Measurements from ENCODE around the gene LOC128125822.
"Not testable (repeated sequence)": the region's sequence is repeated elsewhere in the genome, so short reads cannot be mapped to it uniquely, and the experiment has no call there.

LOC128125822 gene

GRCh38 chr6:63572044-63572746 is at the start of gene LOC128125822, which contains the start of gene PTP4A1:
Gene LOC128125822 (plus strand): TSS chr6:63572480.
Gene PTP4A1 (plus strand): TSS chr6:63572480. CDS start chr6:63576881, 4,401 bp downstream.
- DNase-seq = peak; percentile 87 to 93

- DNase-seq = not testable (repeated sequence)
Observed at GRCh38 chr6:63522911-63523287, 49.4 kb upstream of the LOC128125822 start.

- DNase-seq = no peak
Observed at GRCh38 chr6:63523630-63524029, 48.6 kb upstream of the LOC128125822 start.

DNA sequence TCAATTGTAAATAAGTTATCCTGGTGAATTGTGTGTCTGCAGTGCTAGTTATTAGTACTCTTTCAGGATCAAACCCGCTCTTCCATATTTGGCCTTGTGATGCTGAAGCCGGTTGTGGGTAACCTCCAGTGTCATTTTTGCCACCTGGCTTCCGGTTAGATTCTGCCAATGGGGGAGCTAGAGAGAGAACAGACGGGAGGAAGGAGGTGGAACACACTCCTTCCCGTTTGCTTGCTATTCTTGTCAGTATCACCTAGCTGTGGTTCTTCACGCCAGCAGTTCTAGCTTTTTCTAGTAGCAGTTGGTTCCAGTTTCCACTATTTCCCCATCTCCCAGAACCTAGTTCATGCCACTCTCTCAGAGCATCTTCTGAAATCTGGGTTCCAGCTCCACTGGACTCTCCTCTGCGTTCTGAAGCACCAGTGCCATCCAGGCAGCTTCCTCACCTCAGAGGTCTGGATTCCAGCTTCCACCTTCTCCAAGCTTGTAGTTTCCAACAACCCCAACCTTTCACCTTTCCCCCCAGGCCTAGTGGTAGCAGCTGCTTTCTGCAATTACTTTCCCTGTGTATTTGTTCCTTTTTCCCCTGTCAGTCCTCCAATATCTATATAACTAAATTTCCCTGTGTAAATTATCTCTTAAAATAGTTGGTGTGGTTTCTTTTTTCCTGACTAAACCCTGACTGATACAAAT is 46.9 kb upstream of the LOC128125822 start:
- no peak for DNase-seq

DNA sequence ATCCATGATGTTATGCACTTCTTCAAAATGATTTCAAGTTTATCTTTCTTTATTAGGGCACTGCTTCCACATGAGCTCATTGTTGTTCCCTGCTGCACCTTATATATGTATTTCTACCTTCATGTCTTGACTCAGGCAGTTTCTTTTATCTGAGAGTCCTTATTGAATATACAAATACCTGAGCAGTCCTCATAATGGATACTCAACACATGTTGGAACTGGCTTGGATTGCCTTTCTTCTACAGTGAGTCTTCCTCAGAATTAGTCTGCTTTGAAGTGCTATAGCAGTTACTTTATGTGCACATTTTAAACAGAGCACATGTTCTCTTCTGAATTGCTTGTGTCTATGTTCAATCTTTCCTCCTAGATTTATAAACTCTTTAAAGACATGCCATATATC is 45.3 kb upstream of the LOC128125822 start:
- DNase-seq = no peak

DNA sequence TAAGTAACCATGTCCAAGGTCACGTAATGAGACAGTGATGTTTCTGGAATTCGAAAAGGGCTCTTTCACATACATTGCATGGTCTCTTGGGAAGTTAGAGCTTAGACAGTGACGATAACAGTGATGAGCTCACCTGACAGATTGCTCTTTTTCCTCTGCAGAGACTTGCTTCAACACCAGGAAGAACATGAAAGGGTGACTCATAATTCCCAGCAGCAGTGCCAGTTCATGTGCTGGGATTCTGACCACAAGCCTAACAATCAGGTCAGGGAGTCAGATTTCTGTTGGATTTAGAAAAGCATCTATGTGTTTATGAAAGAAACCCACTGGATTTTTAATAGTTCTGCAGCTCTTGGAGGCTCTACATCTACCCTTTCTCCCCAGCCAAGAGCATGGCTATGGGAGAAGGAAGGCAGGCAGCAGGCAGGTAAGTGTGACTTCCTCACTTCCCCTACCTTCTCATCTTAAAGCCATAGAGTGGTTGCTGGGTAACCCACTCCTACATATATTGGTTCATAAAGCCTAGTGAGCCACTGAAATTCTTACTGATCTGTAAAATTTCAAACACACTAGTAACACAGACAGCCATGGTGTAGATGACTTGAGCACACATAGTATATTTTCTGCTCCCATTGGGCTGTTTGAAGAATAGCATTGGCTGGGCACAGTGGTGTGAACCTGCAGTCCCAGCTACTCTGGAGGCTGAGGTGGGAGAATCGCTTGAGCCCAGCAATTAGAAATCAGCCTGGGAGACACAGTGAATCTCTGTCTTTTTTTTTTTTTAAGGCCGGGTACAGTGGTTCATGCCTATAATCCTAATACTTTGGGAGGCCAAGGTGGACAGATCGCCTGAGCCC is 44.4 kb upstream of the LOC128125822 start:
- no peak for DNase-seq

DNA sequence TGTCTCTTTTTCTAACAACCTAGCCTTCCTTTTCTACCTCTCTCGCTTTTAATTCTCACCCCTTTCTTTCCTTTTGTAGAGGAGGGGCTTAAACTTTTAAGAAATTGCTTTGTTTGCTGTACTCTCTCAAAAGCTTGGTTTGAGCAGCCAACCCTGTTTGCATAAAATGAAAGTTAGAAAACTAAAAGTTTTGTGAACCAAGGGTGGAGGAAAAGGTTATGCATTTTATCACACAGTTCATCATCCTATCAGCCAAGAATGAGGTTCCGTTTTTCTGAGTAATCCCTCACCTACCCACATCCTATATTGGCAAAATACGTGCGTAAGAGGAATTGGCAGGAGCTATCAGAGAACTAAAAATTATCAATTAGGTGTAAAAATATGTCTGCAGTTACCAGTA is 42.8 kb upstream of the LOC128125822 start:
- DNase-seq = no peak

- no peak for DNase-seq
Observed at GRCh38 chr6:63530182-63530581, 42.1 kb upstream of the LOC128125822 start.

- DNase-seq = no peak
Observed at GRCh38 chr6:63530991-63531390, 41.3 kb upstream of the LOC128125822 start.

GRCh38 chr6:63533026-63533425 is 39.3 kb upstream of the LOC128125822 start:
- DNase-seq = no peak

DNA sequence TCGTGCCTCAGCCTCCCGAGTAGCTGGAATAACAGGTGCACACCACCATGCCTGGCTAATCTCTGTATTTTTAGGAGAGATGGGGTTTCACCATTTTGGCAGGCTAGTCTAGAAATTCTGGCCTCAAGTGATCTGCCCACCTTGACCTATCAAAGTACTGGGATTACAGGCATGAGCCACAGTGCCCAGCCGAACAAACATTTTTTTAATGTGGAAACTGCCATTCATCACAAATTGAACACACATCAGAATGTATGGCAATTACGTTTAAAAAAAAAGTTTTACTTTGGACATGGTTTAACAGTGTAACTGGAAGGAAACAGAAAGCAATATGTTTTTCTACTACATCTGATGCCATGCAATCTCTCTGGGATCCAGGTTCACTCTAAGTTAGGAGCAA is 38.3 kb upstream of the LOC128125822 start:
- DNase-seq = no peak

DNA sequence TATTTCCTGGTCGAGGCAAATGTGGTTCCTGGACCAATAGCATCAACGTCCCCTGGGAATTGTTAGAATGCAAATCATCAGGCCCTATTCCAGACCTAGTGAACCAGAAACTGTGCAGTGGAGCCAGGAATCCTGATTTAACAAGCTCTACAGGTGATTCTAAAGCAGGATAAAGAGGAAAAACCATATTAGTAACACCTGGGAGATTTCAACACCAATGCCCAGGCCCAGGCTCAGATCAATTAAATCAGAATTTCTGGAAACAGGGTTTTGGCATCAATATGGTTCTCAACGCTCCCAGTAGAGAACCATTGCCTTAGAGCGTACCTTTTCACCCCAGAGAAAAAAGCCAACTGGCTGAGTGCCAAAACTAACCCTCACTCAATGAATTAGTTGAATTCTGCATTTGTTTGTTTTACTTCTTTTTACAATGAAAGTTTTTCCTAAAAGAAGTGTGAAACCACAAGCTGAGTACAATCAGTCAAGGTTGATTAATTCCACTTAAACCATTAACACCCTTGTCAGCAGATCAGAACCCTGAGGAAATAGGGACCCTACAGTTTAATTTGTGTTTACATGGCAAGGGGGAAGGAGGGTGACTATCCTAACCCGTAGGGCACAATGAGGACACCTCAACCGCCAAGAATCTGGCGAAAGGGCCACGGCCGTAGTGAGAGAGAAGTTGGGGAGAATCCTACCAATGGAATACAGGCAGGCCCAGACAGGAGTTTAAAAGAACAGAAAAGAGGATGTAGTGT is 34.9 kb upstream of the LOC128125822 start:
- no peak for DNase-seq

DNA sequence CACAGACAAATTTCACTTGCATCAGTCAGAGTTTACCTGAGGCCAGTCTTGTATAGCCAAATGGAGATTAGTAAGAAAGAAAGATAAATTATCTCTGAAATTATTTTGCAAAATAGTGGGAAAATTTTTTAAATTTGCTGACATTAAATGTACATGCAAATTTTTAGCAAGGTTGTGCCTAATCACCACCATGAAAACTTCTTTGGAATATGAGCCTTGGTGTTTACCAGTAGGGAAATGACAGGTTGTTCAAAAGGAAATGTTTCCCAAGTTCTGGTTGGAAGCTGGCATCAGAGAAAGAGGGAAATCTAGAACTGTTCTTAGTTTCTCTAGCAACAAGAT is 34.4 kb upstream of the LOC128125822 start:
- DNase-seq = no peak

DNA sequence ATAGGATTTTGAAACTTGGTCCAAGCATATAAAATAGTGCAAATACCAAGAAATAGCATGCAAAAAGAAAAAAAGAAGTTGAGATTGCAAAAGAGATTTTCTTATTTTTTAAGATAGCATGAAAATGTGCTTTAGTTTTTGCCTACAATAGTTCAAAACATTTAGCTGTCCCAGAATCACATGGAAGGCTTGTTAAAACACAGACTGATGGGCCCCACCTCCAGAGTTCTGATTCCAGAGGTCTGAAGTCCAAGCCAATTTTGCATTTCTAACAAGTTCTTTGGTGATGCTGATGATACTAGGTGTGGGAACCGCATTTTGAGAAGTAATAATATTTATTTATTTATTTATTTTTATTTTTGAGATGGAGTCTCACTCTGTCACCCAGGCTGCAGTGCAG is 33.7 kb upstream of the LOC128125822 start:
- no peak for DNase-seq

- DNase-seq = no peak
Observed at GRCh38 chr6:63543001-63543400, 29.3 kb upstream of the LOC128125822 start.

- DNase-seq = no peak
Observed at GRCh38 chr6:63543982-63544381, 28.3 kb upstream of the LOC128125822 start.

- no peak for DNase-seq
Observed at GRCh38 chr6:63546236-63546635, 26.0 kb upstream of the LOC128125822 start.

DNA sequence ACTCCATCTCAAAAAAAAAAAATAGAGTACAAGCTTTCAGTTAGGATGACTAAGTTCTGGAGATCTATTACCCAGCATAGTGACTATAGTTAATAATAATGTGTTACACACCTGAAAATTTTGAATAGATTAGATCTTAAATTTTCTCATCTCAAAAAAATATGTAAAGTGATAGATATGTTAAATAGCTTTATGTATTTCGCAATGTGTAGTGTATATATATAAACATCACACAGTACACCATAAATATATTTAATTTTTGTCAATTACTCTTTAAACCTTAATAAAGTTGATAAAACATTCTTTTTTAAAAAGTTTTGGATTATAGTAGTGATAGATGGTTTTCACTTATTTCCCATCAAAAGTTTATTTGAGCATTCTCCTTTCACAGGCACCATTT is 25.6 kb upstream of the LOC128125822 start:
- DNase-seq = no peak

GRCh38 chr6:63549076-63549475 is 23.2 kb upstream of the LOC128125822 start:
- no peak for DNase-seq

- no peak for DNase-seq
Observed at GRCh38 chr6:63553208-63553607, 19.1 kb upstream of the LOC128125822 start.

DNA sequence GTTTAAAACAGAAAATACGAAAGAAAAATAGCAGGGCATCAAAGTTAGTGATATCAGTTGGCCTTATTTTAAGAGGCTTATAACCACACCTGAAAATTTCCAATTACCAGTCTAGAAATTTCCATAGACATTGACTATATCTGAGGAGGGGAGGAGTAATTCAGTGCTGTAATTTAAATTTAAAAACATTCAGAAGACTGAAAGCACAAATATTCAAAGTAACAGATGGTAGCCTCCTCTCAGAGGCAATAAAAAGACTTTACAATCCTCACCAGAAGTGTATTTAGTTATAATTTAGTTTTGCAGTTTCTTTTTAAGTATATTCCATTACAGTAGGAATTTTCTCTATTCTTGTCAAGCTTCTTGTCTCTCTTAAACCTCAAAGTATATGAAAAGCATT is 18.4 kb upstream of the LOC128125822 start:
- DNase-seq = no peak

- no peak for DNase-seq
Observed at GRCh38 chr6:63554782-63555181, 17.5 kb upstream of the LOC128125822 start.

DNA sequence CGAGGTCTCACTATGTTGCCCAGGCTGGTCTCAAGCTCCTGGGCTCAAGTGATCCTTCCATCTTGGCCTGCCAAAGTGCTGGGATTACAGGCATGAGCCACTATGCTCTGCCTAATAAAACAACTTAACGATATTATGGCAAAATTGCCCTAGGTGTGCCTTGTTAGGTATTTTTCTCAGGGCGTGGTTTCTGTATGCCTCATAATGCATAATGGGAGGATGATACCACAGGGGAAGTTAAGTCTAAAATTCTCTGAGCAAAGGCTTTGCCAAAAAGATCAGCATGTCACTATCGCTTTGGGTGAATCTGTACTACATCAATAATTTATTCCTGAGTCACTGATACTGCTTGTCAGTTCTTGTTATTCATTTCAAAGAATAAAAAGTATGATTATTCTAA is 15.9 kb upstream of the LOC128125822 start:
- DNase-seq = no peak

Data from bone marrow (tissue), 2 donors.